Trophoblast cell (in vitro differentiated cells and primary cell): Measurements from ENCODE around the gene UQCRQ.

ENCODE experiments used
- DNase-seq, 2 donors: peaks; one replicate each; pipeline ENCODE4 v3.0.0-alpha.2; 2016
- H2AFZ ChIP-seq: 2 replicates; pipeline ENCODE4 v1.6.1; 2013; ENCODE audit warnings: low read length, moderate library complexity, mild to moderate bottlenecking; ENCODE audit not compliant: insufficient read depth, poor library complexity
- H2AK5ac ChIP-seq: 2 replicates; pipeline ENCODE4 v1.6.1; 2013; ENCODE audit warnings: mild to moderate bottlenecking, low read length
- H2BK120ac ChIP-seq: 2 replicates; pipeline ENCODE4 v1.6.1; 2013; ENCODE audit warnings: low read length, mild to moderate bottlenecking, moderate library complexity; ENCODE audit not compliant: insufficient read depth, poor library complexity
- H2BK12ac ChIP-seq: 2 replicates; pipeline ENCODE4 v1.6.1; 2013; ENCODE audit warnings: mild to moderate bottlenecking, low read length, moderate library complexity
- H2BK5ac ChIP-seq: 2 replicates; pipeline ENCODE4 v1.6.1; 2013; ENCODE audit warnings: low read length, low read depth, moderate library complexity, mild to moderate bottlenecking; ENCODE audit not compliant: poor library complexity
- H3K14ac ChIP-seq: 2 replicates; pipeline ENCODE4 v1.6.1; 2013; ENCODE audit warnings: mild to moderate bottlenecking, low read length
- H3K18ac ChIP-seq: 2 replicates; pipeline ENCODE4 v1.6.1; 2013; ENCODE audit warnings: mild to moderate bottlenecking, low read length
- H3K23ac ChIP-seq: 2 replicates; pipeline ENCODE4 v1.6.1; 2013; ENCODE audit warnings: low read length
- H3K27ac ChIP-seq: 2 replicates; pipeline ENCODE4 v1.5.1; 2013; ENCODE audit warnings: low read depth, mild to moderate bottlenecking, inconsistent platforms, low read length, moderate library complexity
- H3K27me3 ChIP-seq: 2 replicates; pipeline ENCODE4 v1.6.1; 2013; ENCODE audit warnings: inconsistent platforms, mild to moderate bottlenecking, low read length, moderate library complexity; ENCODE audit not compliant: insufficient read depth
- H3K36me3 ChIP-seq, 2 experiments: 1 replicate in 1 of 2; 2 replicates in 1 of 2; pipeline ENCODE4 v1.6.1; 2013; ENCODE audit warnings: low read length in 2 of 2, mild to moderate bottlenecking in 2 of 2, moderate library complexity in 1 of 2; ENCODE audit not compliant: insufficient read depth in 2 of 2, control insufficient read depth in 1 of 2
- H3K4ac ChIP-seq: 2 replicates; pipeline ENCODE4 v1.6.1; 2013; ENCODE audit warnings: low read depth, mild to moderate bottlenecking, low read length, moderate library complexity
- H3K4me1 ChIP-seq, 2 experiments: 1 replicate in 1 of 2; 2 replicates in 1 of 2; pipeline ENCODE4 v1.6.1; 2013; ENCODE audit warnings: low read length in 2 of 2, mild to moderate bottlenecking in 2 of 2, moderate library complexity in 1 of 2; ENCODE audit not compliant: insufficient read depth in 2 of 2, control insufficient read depth in 1 of 2
- H3K4me2 ChIP-seq: 2 replicates; pipeline ENCODE4 v1.6.1; 2013; ENCODE audit warnings: inconsistent platforms, mild to moderate bottlenecking, low read length, moderate library complexity
- H3K4me3 ChIP-seq: 2 replicates; pipeline ENCODE4 v1.5.1; 2013; ENCODE audit warnings: mild to moderate bottlenecking, low read depth, low read length, inconsistent platforms
- H3K79me1 ChIP-seq: one replicate; pipeline ENCODE4 v1.6.1; 2013; ENCODE audit warnings: low read length
- H3K79me2 ChIP-seq: 2 replicates; pipeline ENCODE4 v1.6.1; 2013; ENCODE audit warnings: low read length, mild to moderate bottlenecking; ENCODE audit not compliant: control insufficient read depth, insufficient read depth, poor library complexity
- H3K9ac ChIP-seq: 2 replicates; pipeline ENCODE4 v1.6.1; 2013; ENCODE audit warnings: mild to moderate bottlenecking, low read length
- H3K9me3 ChIP-seq: 2 replicates; pipeline ENCODE4 v1.6.1; 2013; ENCODE audit warnings: low read depth, mild to moderate bottlenecking, control low read depth, inconsistent platforms, low read length; ENCODE audit not compliant: insufficient read depth
- H4K12ac ChIP-seq: 2 replicates; pipeline ENCODE4 v1.6.1; 2013; ENCODE audit warnings: low read depth, mild to moderate bottlenecking, low read length, moderate library complexity
- H4K8ac ChIP-seq: 2 replicates; pipeline ENCODE4 v1.6.1; 2013; ENCODE audit warnings: low read depth, mild to moderate bottlenecking, low read length, moderate library complexity
- H4K91ac ChIP-seq: one replicate; pipeline ENCODE4 v1.6.1; 2013; ENCODE audit warnings: low read depth, mild to moderate bottlenecking, low read length, moderate library complexity
- WGBS: extraction: QIAGEN DNeasy Blood & Tissue Kit; methylation state at CpG from one replicate; pipeline ENCODE4 v1.1.7; 2013; ENCODE audit warnings: missing lambda C conversion rate; ENCODE audit not compliant: insufficient read length, insufficient coverage; ENCODE audit errors: extremely low coverage; 5-methylcytosine and 5-hydroxymethylcytosine counted together

The UQCRQ gene

GRCh38 chr5:132821350-132821749 lies 45.1 kb upstream of the UQCRQ start:
- Histone ChIP-seq H2BK120ac (no peak overlapping the region), H3K18ac (no peak overlapping the region), H3K79me1 (peaks cover 14% of the 10 kb centered on the region), H4K12ac (no peak overlapping the region), H3K36me3 (peaks cover 0 to 3% of the 10 kb centered on the region in 2 experiments), H3K79me2 (no peaks in the 10 kb centered on the region), H3K27ac (no peak overlapping the region), H4K91ac (no peak overlapping the region), H3K27me3 (no peaks in the 10 kb centered on the region), H3K23ac (no peak overlapping the region), H2AFZ (no peak overlapping the region), H2BK12ac (no peak overlapping the region), H3K14ac (no peak overlapping the region), H2AK5ac (no peak overlapping the region), H3K4ac (no peak overlapping the region), H3K4me3 (no peak overlapping the region), H2BK5ac (no peak overlapping the region), H3K4me2 (no peak overlapping the region), H3K4me1 (peaks cover 18 to 30% of the 10 kb centered on the region in 2 experiments), H3K9ac (no peak overlapping the region), H3K9me3 (no peaks in the 10 kb centered on the region), H4K8ac (no peak overlapping the region)
- no CpG with 5 or more reads among the region's 3 CpGs for WGBS
- DNase-seq, result no peak

GRCh38 chr5:132821791-132822190 lies 44.7 kb upstream of the UQCRQ start:
- Histone ChIP-seq H3K4me1 (peaks cover 19 to 32% of the 10 kb centered on the region in 2 experiments), H2AFZ (no peak overlapping the region), H3K36me3 (peaks cover 0 to 3% of the 10 kb centered on the region in 2 experiments), H4K91ac (peak overlapping the region; percentile 6), H3K27ac (no peak overlapping the region), H4K8ac (no peak overlapping the region), H3K79me2 (no peaks in the 10 kb centered on the region), H3K9me3 (no peaks in the 10 kb centered on the region), H3K27me3 (no peaks in the 10 kb centered on the region), H2BK5ac (no peak overlapping the region), H3K4ac (no peak overlapping the region), H2BK120ac (no peak overlapping the region), H3K79me1 (peaks cover 14% of the 10 kb centered on the region), H3K14ac (no peak overlapping the region), H2BK12ac (no peak overlapping the region), H3K23ac (no peak overlapping the region), H3K9ac (no peak overlapping the region), H3K18ac (no peak overlapping the region), H4K12ac (no peak overlapping the region), H3K4me3 (no peak overlapping the region), H3K4me2 (no peak overlapping the region), H2AK5ac (no peak overlapping the region)
- DNase-seq, result no peak
- no CpG with 5 or more reads among the region's 1 CpG for WGBS

- H3K9ac ChIP-seq, result no peak overlapping the region
Observed at GRCh38 chr5:132822650-132823480, 43.6 kb upstream of the UQCRQ start.

GRCh38 chr5:132823481-132824050 lies 42.9 kb upstream of the UQCRQ start:
- no peak overlapping the region for H3K4ac ChIP-seq
- H3K79me2 ChIP-seq, result no peaks in the 10 kb centered on the region
- peak overlapping the region; percentile 9 for H3K18ac ChIP-seq
- H3K9me3 ChIP-seq, result no peaks in the 10 kb centered on the region
- no CpG with 5 or more reads among the region's 7 CpGs for WGBS
- peaks cover 19 to 32% of the 10 kb centered on the region in 2 experiments for H3K4me1 ChIP-seq
- H3K79me1 ChIP-seq, result peaks cover 14% of the 10 kb centered on the region
- H2AFZ ChIP-seq, result peak overlapping the region; percentile 24
- peak overlapping the region; percentile 0 for H3K27ac ChIP-seq
- H3K14ac ChIP-seq, result peak overlapping the region; percentile 7
- no peak overlapping the region for H3K4me3 ChIP-seq
- peak overlapping the region; percentile 26 for H4K8ac ChIP-seq
- H2BK12ac ChIP-seq, result peak overlapping the region; percentile 44
- peak overlapping the region; percentile 75 for H2AK5ac ChIP-seq
- no peak overlapping the region for H3K23ac ChIP-seq
- H2BK5ac ChIP-seq, result no peak overlapping the region
- H4K91ac ChIP-seq, result peak overlapping the region; percentile 18
- no peak overlapping the region for H3K9ac ChIP-seq
- H2BK120ac ChIP-seq, result no peak overlapping the region
- no peaks in the 10 kb centered on the region for H3K27me3 ChIP-seq
- no peak for DNase-seq
- peak overlapping the region; percentile 19 for H4K12ac ChIP-seq
- peaks cover 0 to 3% of the 10 kb centered on the region in 2 experiments for H3K36me3 ChIP-seq
- H3K4me2 ChIP-seq, result peak overlapping the region; percentile 64

More at GRCh38 chr5:132822650-132823480, 43.6 kb upstream of the UQCRQ start:
- WGBS, result no CpG with 5 or more reads among the region's 68 CpGs
- peaks cover 14% of the 10 kb centered on the region for H3K79me1 ChIP-seq
- H2BK5ac ChIP-seq, result no peak overlapping the region
- no peaks in the 10 kb centered on the region for H3K79me2 ChIP-seq
- no peaks in the 10 kb centered on the region for H3K27me3 ChIP-seq
- H4K12ac ChIP-seq, result no peak overlapping the region
- no peak overlapping the region for H3K23ac ChIP-seq
- H3K4ac ChIP-seq, result no peak overlapping the region
- H3K27ac ChIP-seq, result peak overlapping the region; percentile 0
- peak overlapping the region; percentile 24 for H2AFZ ChIP-seq
- peak overlapping the region; percentile 4 for H3K14ac ChIP-seq
- H4K8ac ChIP-seq, result peak overlapping the region; percentile 26
- H2BK120ac ChIP-seq, result no peak overlapping the region
- DNase-seq, result peak in 1 of 2 donors; percentile 34
- H4K91ac ChIP-seq, result peak overlapping the region; percentile 18
- H3K4me3 ChIP-seq, result peak overlapping the region; percentile 42
- no peaks in the 10 kb centered on the region for H3K9me3 ChIP-seq
- peak overlapping the region; percentile 9 for H3K18ac ChIP-seq
- H3K4me1 ChIP-seq, result peaks cover 19 to 32% of the 10 kb centered on the region in 2 experiments
- H2AK5ac ChIP-seq, result no peak overlapping the region
- peak overlapping the region; percentile 64 for H3K4me2 ChIP-seq
- no peak overlapping the region for H2BK12ac ChIP-seq
- peaks cover 0 to 3% of the 10 kb centered on the region in 2 experiments for H3K36me3 ChIP-seq
